PC-9 (cell line): ENCODE measurements around the gene TTC22. TPM values are rescaled to one million over a fixed set of nuclear protein-coding genes. Genes with fewer than 3 reads are reported as not detected.

Source experiments
- BruUV-seq: library from RNA; stranded (reverse); fragments of 400-500 nt; replicated peaks from 2 replicates; lab custom pipeline; 2021; lab: Mats Ljungman, UMichigan
- CTCF ChIA-PET: fragments of 300-600 bp; sonication (Branson Sonifier 250); formaldehyde crosslinking; loops from one replicate; lab custom pipeline; 2022; ENCODE audit warnings: antibody characterized with exemption; lab: Charles Lee
- POLR2A ChIA-PET: fragments of 300-600 bp; sonication (Branson Sonifier 250); formaldehyde crosslinking; loops from one replicate; lab custom pipeline; 2022; ENCODE audit warnings: antibody characterized with exemption; ENCODE audit not compliant: unreplicated experiment; lab: Charles Lee
- DNase-seq, 2 experiments: peaks; one replicate each; pipeline versions ENCODE4 v3.0.0 to v3.0.0-alpha.2; 2015 to 2022; ENCODE audit warnings: mixed read lengths in 1 of 2
- H2AFZ ChIP-seq: fragments of 200-600 bp; sonication (generic); 2 replicates; pipeline ENCODE4 v1.8.1; 2017; ENCODE audit warnings: antibody characterized with exemption
- H3F3A ChIP-seq: fragments of 200-600 bp; sonication (generic); 2 replicates; pipeline ENCODE4 v1.8.1; 2017; ENCODE audit warnings: antibody characterized with exemption, mild to moderate bottlenecking, low read depth; ENCODE audit not compliant: insufficient read depth
- H3K27ac ChIP-seq: fragments of 200-600 bp; sonication (generic); 2 replicates; pipeline ENCODE4 v1.6.1; 2016; ENCODE audit warnings: mixed run types
- H3K27me3 ChIP-seq: fragments of 200-600 bp; sonication (generic); 2 replicates; pipeline ENCODE4 v1.6.1; 2016; ENCODE audit warnings: low read depth, mixed run types; ENCODE audit not compliant: insufficient read depth
- H3K36me3 ChIP-seq: fragments of 200-600 bp; sonication (generic); 2 replicates; pipeline ENCODE4 v1.6.1; 2016; ENCODE audit warnings: low read depth, mixed run types
- H3K4me1 ChIP-seq: fragments of 200-600 bp; sonication (generic); replicated peaks from 2 replicates; pipeline ENCODE4 v1.6.1; 2016; ENCODE audit warnings: mixed run types; ENCODE audit not compliant: insufficient read depth
- H3K4me2 ChIP-seq: fragments of 200-600 bp; sonication (generic); 2 replicates; pipeline ENCODE4 v1.6.1; 2017; ENCODE audit warnings: mixed run types
- H3K4me3 ChIP-seq: fragments of 200-600 bp; sonication (generic); 2 replicates; pipeline ENCODE4 v1.6.1; 2016; ENCODE audit warnings: mixed run types
- H3K79me2 ChIP-seq: fragments of 200-600 bp; sonication (generic); 2 replicates; pipeline ENCODE4 v1.6.1; 2017; ENCODE audit warnings: low read depth, mixed run types
- H3K9me2 ChIP-seq: fragments of 200-600 bp; sonication (generic); 2 replicates; pipeline ENCODE4 v1.8.1; 2017; ENCODE audit warnings: mild to moderate bottlenecking; ENCODE audit not compliant: insufficient read depth
- H3K9me3 ChIP-seq: fragments of 200-600 bp; sonication (generic); 2 replicates; pipeline ENCODE4 v1.8.1; 2016; ENCODE audit warnings: low read depth; ENCODE audit not compliant: insufficient read depth
- H4K20me1 ChIP-seq: fragments of 200-600 bp; sonication (generic); 2 replicates; pipeline ENCODE4 v1.8.1; 2017; ENCODE audit not compliant: insufficient read depth
- EZH2 ChIP-seq: fragments of 200-600 bp; sonication (generic); IDR thresholded peaks from 2 replicates; pipeline ENCODE4 v1.8.0; 2017; ENCODE audit warnings: antibody characterized with exemption, low read depth
- intact Hi-C: fragments of 100-400 bp; cut with micrococcal nuclease; formaldehyde crosslinking; loops from one replicate; pipeline ENCODE4 v1.10.0; 2022; ENCODE audit not compliant: unreplicated experiment
- total RNA-seq: library from RNA; stranded (reverse); gene quantifications from 2 replicates; pipeline ENCODE4 v1.2.3, GENCODE V29; 2021
- TF ChIP-seq, protein P1 (sequence below): fragments of 200-600 bp; sonication (generic); conservative IDR thresholded peaks from 2 replicates; pipeline ENCODE4 v1.6.1; 2017; ENCODE audit warnings: mixed run types, antibody characterized with exemption, mild to moderate bottlenecking, moderate library complexity

TTC22 gene
- total RNA-seq, 1 experiment from 2014 or later = 26.3 TPM

DNA sequence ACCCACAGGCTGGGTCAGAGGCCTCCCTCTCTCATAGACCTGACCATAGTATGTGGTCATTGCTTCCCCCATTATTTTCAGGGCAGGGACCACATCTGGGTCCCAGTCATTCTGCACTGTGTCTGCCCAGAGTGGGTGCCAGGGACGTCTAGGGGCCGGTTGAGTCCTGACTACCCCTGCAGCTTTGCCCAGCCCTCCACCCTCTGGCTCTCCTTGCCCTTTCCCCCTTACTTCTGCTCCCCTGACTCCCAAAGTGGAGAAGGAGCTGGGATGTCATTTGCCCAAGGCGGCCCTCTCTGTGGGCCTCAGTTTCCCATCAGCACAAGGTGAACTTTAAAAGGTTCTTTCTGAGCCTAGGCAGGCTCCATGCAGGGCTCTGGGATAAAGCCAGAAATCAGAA is 4.3 kb upstream of the TTC22 start:
- TF ChIP-seq, protein P1, sequence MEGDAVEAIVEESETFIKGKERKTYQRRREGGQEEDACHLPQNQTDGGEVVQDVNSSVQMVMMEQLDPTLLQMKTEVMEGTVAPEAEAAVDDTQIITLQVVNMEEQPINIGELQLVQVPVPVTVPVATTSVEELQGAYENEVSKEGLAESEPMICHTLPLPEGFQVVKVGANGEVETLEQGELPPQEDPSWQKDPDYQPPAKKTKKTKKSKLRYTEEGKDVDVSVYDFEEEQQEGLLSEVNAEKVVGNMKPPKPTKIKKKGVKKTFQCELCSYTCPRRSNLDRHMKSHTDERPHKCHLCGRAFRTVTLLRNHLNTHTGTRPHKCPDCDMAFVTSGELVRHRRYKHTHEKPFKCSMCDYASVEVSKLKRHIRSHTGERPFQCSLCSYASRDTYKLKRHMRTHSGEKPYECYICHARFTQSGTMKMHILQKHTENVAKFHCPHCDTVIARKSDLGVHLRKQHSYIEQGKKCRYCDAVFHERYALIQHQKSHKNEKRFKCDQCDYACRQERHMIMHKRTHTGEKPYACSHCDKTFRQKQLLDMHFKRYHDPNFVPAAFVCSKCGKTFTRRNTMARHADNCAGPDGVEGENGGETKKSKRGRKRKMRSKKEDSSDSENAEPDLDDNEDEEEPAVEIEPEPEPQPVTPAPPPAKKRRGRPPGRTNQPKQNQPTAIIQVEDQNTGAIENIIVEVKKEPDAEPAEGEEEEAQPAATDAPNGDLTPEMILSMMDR = no peak
- no peak for TF ChIP-seq EZH2
- no peaks in the 10 kb centered on the region for H3K36me3 ChIP-seq
- intact Hi-C loops = loop anchor here (5.0 to 10.0 kb wide), 3 partner anchors 219 to 943 kb away; no protein-coding TSS in a partner anchor
- H3K79me2 ChIP-seq = peaks cover 6% of the 10 kb centered on the region
- no peaks in the 10 kb centered on the region for H3K9me3 ChIP-seq
- H3K4me2 ChIP-seq = peak overlapping the region; percentile 51; the same call in 1 of the 2 replicates
- H3K4me3 ChIP-seq = no peak overlapping the region
- H4K20me1 ChIP-seq = no peaks in the 10 kb centered on the region
- H3K27ac ChIP-seq = peak overlapping the region; percentile 85
- H2AFZ ChIP-seq = no peak overlapping the region
- no TSS peak for BruUV-seq
- H3F3A ChIP-seq = peaks cover 39% of the 10 kb centered on the region
- POLR2A ChIA-PET = no interaction called here
- DNase-seq = no peak
- CTCF ChIA-PET = no interaction called here
- H3K27me3 ChIP-seq = no peaks in the 10 kb centered on the region
- no peaks in the 10 kb centered on the region for H3K9me2 ChIP-seq
- peaks cover 61% of the 10 kb centered on the region for H3K4me1 ChIP-seq

- BruUV-seq = no TSS peak
- peaks cover 14% of the 10 kb centered on the region for H3K79me2 ChIP-seq
- no peak overlapping the region for H2AFZ ChIP-seq
- H3K36me3 ChIP-seq = no peaks in the 10 kb centered on the region
- CTCF ChIA-PET = no interaction called here
- DNase-seq = peak in 1 of 2 experiments; percentile 87
- peak overlapping the region; percentile 85 for H3K27ac ChIP-seq
- intact Hi-C loops = loop anchor here (5.0 to 10.0 kb wide), 5 partner anchors 143 to 942 kb away; partner anchors contain the start of gene SSBP3
- no peaks in the 10 kb centered on the region for H3K9me3 ChIP-seq
- H3K4me1 ChIP-seq = peaks cover 67% of the 10 kb centered on the region
- H3K9me2 ChIP-seq = no peaks in the 10 kb centered on the region
- H3K27me3 ChIP-seq = no peaks in the 10 kb centered on the region
- POLR2A ChIA-PET = no interaction called here
- no peaks in the 10 kb centered on the region; the same call in 1 of the 2 replicates for H4K20me1 ChIP-seq
- TF ChIP-seq EZH2 = no peak
- TF ChIP-seq, protein P1 = no peak
- H3F3A ChIP-seq = peaks cover 39% of the 10 kb centered on the region
- peak overlapping the region; percentile 51 for H3K4me2 ChIP-seq
- no peak overlapping the region for H3K4me3 ChIP-seq
Measured at GRCh38 chr1:54804471-54805132, 3.5 kb upstream of the TTC22 start.

GRCh38 chr1:54803761-54804470 is 2.8 kb upstream of the TTC22 start:
- no peaks in the 10 kb centered on the region for H3K9me2 ChIP-seq
- ChIA-PET POLR2A (interaction anchor here (0.6 to 0.7 kb wide), 2 partner anchors 91 to 1042 kb away, joined by 3 to 13 read pairs; no protein-coding TSS in a partner anchor), CTCF (no interaction called here)
- peak overlapping the region; percentile 51 for H3K4me2 ChIP-seq
- peaks cover 21% of the 10 kb centered on the region for H3K79me2 ChIP-seq
- intact Hi-C loops = loop anchor here (5.0 to 10.0 kb wide), 3 partner anchors 143 to 397 kb away; partner anchors contain the start of gene SSBP3
- H3K27ac ChIP-seq = peak overlapping the region; percentile 85
- BruUV-seq = no TSS peak
- H4K20me1 ChIP-seq = no peaks in the 10 kb centered on the region; the same call in 1 of the 2 replicates
- no peaks in the 10 kb centered on the region for H3K36me3 ChIP-seq
- no peak overlapping the region for H3K4me3 ChIP-seq
- TF ChIP-seq, protein P1 = no peak
- no peaks in the 10 kb centered on the region for H3K27me3 ChIP-seq
- no peaks in the 10 kb centered on the region for H3K9me3 ChIP-seq
- peaks cover 74% of the 10 kb centered on the region for H3K4me1 ChIP-seq
- peaks cover 39% of the 10 kb centered on the region for H3F3A ChIP-seq
- H2AFZ ChIP-seq = no peak overlapping the region
- DNase-seq = peak in 1 of 2 experiments; percentile 31
